Subcutaneous abdominal adipose tissue (tissue), 5 donors: ENCODE results near the gene NBPF1.
"Not testable (repeated sequence)": the region's sequence is repeated elsewhere in the genome, so short reads cannot be mapped to it uniquely, and the experiment has no call there.

Source experiments
- H3K27ac ChIP-seq: one replicate; pipeline ENCODE4 v1.7.0; 2013; ENCODE audit warnings: low read depth, mild to moderate bottlenecking, inconsistent platforms, low read length, moderate library complexity
- H3K27me3 ChIP-seq, 5 donors: one replicate each; pipeline ENCODE4 v1.7.0; 2013; ENCODE audit warnings: low read length in 5 of 5, inconsistent platforms in 1 of 5; ENCODE audit not compliant: control insufficient read depth in 5 of 5, insufficient read depth in 4 of 5
- H3K36me3 ChIP-seq, 5 donors: one replicate each; pipeline ENCODE4 v1.7.0; 2013; ENCODE audit warnings: low read length in 5 of 5; ENCODE audit not compliant: control insufficient read depth in 5 of 5, insufficient read depth in 5 of 5
- H3K4me1 ChIP-seq, 5 donors: one replicate each; pipeline ENCODE4 v1.7.0; 2013; ENCODE audit warnings: low read length in 5 of 5, mild to moderate bottlenecking in 3 of 5, moderate library complexity in 1 of 5; ENCODE audit not compliant: control insufficient read depth in 5 of 5, insufficient read depth in 5 of 5
- H3K4me3 ChIP-seq, 5 donors: one replicate each; pipeline ENCODE4 v1.7.0; 2013; ENCODE audit warnings: low read length in 5 of 5, low read depth in 1 of 5
- H3K9ac ChIP-seq, 5 donors: one replicate each; pipeline ENCODE4 v1.7.0; 2013; ENCODE audit warnings: low read length in 5 of 5, mild to moderate bottlenecking in 4 of 5, moderate library complexity in 3 of 5
- H3K9me3 ChIP-seq, 5 donors: one replicate each; pipeline ENCODE4 v1.7.0; 2013; ENCODE audit warnings: low read length in 5 of 5; ENCODE audit not compliant: control insufficient read depth in 5 of 5
- donor health status: healthy.
- donor health status: healthy.
- donor health status: healthy.
- donor health status: healthy.
- donor health status: healthy.

Gene NBPF1

GRCh38 chr1:16613185-16614147 is at the start of gene NBPF1:
TSS of gene NBPF1 (minus strand) at chr1:16613564.
- H3K27me3 ChIP-seq: no peaks in the 10 kb centered on the region
- H3K9ac ChIP-seq: peak within 1 kb of the TSS; percentile 69 to 91 (median 76)
- peaks cover 4 to 16% (median 7%) of the 10 kb centered on the region in 5 donors for H3K36me3 ChIP-seq
- H3K4me1 ChIP-seq: peaks cover 0 to 25% (median 23%) of the 10 kb centered on the region in 5 donors
- peak within 1 kb of the TSS; percentile 80 for H3K27ac ChIP-seq
- H3K4me3 ChIP-seq: peak within 1 kb of the TSS; percentile 86 to 93 (median 89)
- H3K9me3 ChIP-seq: no peaks in the 10 kb centered on the region

- H3K9ac ChIP-seq, H3K27ac ChIP-seq, H3K4me3 ChIP-seq, H3K27me3 ChIP-seq, H3K4me1 ChIP-seq, H3K36me3 ChIP-seq, H3K9me3 ChIP-seq: not testable (repeated sequence)
Observed at GRCh38 chr1:16658234-16658633, 44.9 kb upstream of the NBPF1 start.

GRCh38 chr1:16656981-16657683 is 43.8 kb upstream of the NBPF1 start:
- H3K4me1 ChIP-seq, H3K27me3 ChIP-seq, H3K27ac ChIP-seq, H3K9me3 ChIP-seq, H3K9ac ChIP-seq, H3K4me3 ChIP-seq, H3K36me3 ChIP-seq: not testable (repeated sequence)

GRCh38 chr1:16656574-16656973 is 43.2 kb upstream of the NBPF1 start:
- H3K27me3 ChIP-seq, H3K9ac ChIP-seq, H3K9me3 ChIP-seq, H3K4me1 ChIP-seq, H3K27ac ChIP-seq, H3K36me3 ChIP-seq, H3K4me3 ChIP-seq: not testable (repeated sequence)

GRCh38 chr1:16651560-16651959 is 38.2 kb upstream of the NBPF1 start:
- H3K4me3 ChIP-seq, H3K27ac ChIP-seq, H3K4me1 ChIP-seq, H3K9ac ChIP-seq, H3K36me3 ChIP-seq, H3K27me3 ChIP-seq, H3K9me3 ChIP-seq: not testable (repeated sequence)

- peaks cover 1 to 11% (median 3%) of the 10 kb centered on the region in 5 donors for H3K4me1 ChIP-seq
- H3K4me3 ChIP-seq: not testable (repeated sequence)
Observed at GRCh38 chr1:16649960-16650359, 36.6 kb upstream of the NBPF1 start.

GRCh38 chr1:16649390-16649789 is 36.0 kb upstream of the NBPF1 start:
- H3K9me3 ChIP-seq, H3K9ac ChIP-seq, H3K27ac ChIP-seq, H3K4me3 ChIP-seq, H3K36me3 ChIP-seq: not testable (repeated sequence)
- Histone ChIP-seq H3K4me1 (peaks cover 5 to 17% (median 8%) of the 10 kb centered on the region in 5 donors), H3K27me3 (peaks cover 0 to 12% (median 6%) of the 10 kb centered on the region in 5 donors)

More at GRCh38 chr1:16649960-16650359, 36.6 kb upstream of the NBPF1 start:
- Histone ChIP-seq H3K9ac (peak overlapping the region in 1 of 5 donors; percentile 30), H3K27me3 (peaks cover 0 to 12% (median 6%) of the 10 kb centered on the region in 5 donors)
- H3K27ac ChIP-seq, H3K36me3 ChIP-seq, H3K9me3 ChIP-seq: not testable (repeated sequence)

GRCh38 chr1:16648756-16649155 is 35.4 kb upstream of the NBPF1 start:
- not testable (repeated sequence) for H3K9me3 ChIP-seq, H3K4me3 ChIP-seq, H3K9ac ChIP-seq, H3K27ac ChIP-seq, H3K36me3 ChIP-seq
- Histone ChIP-seq H3K4me1 (peaks cover 8 to 23% (median 15%) of the 10 kb centered on the region in 5 donors), H3K27me3 (peaks cover 0 to 12% (median 6%) of the 10 kb centered on the region in 5 donors)

- H3K36me3 ChIP-seq, H3K27ac ChIP-seq, H3K9ac ChIP-seq, H3K9me3 ChIP-seq, H3K4me3 ChIP-seq: not testable (repeated sequence)
- H3K27me3 ChIP-seq: peaks cover 0 to 12% (median 6%) of the 10 kb centered on the region in 5 donors
- H3K4me1 ChIP-seq: peaks cover 10 to 29% (median 20%) of the 10 kb centered on the region in 5 donors
Observed at GRCh38 chr1:16648250-16648649, 34.9 kb upstream of the NBPF1 start.
